ENCODE measurements around the gene MTIF2.

- TF ChIP-seq EZH2phosphoT487 (IDR thresholded peaks at IDR 0.05; ENCODE audit: insufficient read depth, low read depth), result no peak
- no peak for TF ChIP-seq EZH2 (IDR thresholded peaks at IDR 0.05; ENCODE audit: insufficient read depth, poor library complexity, severe bottlenecking)
These were observed 72.5 kb downstream of the MTIF2 start for GRCh38 chr2:55196526-55196925.
